Subcutaneous abdominal adipose tissue (tissue), 5 donors: ENCODE results near the gene POU5F1.

ENCODE experiments used
- H3K27ac ChIP-seq: one replicate; pipeline ENCODE4 v1.7.0; 2013; ENCODE audit warnings: low read depth, mild to moderate bottlenecking, inconsistent platforms, low read length, moderate library complexity
- H3K27me3 ChIP-seq, 5 donors: one replicate each; pipeline ENCODE4 v1.7.0; 2013; ENCODE audit warnings: low read length in 5 of 5, inconsistent platforms in 1 of 5; ENCODE audit not compliant: control insufficient read depth in 5 of 5, insufficient read depth in 4 of 5
- H3K36me3 ChIP-seq, 5 donors: one replicate each; pipeline ENCODE4 v1.7.0; 2013; ENCODE audit warnings: low read length in 5 of 5; ENCODE audit not compliant: control insufficient read depth in 5 of 5, insufficient read depth in 5 of 5
- H3K4me1 ChIP-seq, 5 donors: one replicate each; pipeline ENCODE4 v1.7.0; 2013; ENCODE audit warnings: low read length in 5 of 5, mild to moderate bottlenecking in 3 of 5, moderate library complexity in 1 of 5; ENCODE audit not compliant: control insufficient read depth in 5 of 5, insufficient read depth in 5 of 5
- H3K4me3 ChIP-seq, 5 donors: one replicate each; pipeline ENCODE4 v1.7.0; 2013; ENCODE audit warnings: low read length in 5 of 5, low read depth in 1 of 5
- H3K9ac ChIP-seq, 5 donors: one replicate each; pipeline ENCODE4 v1.7.0; 2013; ENCODE audit warnings: low read length in 5 of 5, mild to moderate bottlenecking in 4 of 5, moderate library complexity in 3 of 5
- H3K9me3 ChIP-seq, 5 donors: one replicate each; pipeline ENCODE4 v1.7.0; 2013; ENCODE audit warnings: low read length in 5 of 5; ENCODE audit not compliant: control insufficient read depth in 5 of 5
- donor health status: healthy.
- donor health status: healthy.
- donor health status: healthy.
- donor health status: healthy.
- donor health status: healthy.

POU5F1 gene

DNA sequence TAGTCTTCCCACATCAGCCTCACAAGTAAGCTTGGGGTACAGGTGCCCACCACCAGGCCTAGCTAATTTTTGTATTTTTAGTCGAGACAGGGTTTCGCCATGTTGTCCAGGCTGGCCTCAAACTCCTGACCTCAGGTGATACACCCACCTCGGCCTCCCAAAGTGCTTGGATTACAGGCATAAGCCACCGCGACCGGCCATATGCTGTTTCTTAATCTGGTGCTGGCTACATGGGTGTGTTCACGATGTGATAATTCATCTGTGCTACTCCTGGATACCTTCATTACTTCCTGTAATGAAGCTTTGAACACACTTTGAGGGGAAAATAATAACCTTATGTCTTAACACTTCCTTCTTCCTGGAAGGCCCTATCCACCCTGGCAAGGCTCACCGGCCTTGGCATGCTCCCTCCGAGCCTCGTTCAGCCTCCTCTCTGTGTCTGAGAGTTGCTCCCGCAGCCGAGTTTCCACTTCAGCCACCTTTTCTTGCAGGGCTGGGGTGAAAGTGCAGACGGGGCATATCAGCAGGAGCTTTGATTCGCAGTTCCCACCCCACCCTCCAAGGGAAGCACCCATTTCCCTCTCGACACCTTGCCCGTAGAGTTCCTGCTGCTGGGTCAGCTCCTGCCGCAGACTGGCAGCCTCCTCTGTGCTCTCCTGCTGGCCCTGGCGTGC lies 26.0 kb downstream of the POU5F1 start:
- no peak overlapping the region for H3K27ac ChIP-seq

DNA sequence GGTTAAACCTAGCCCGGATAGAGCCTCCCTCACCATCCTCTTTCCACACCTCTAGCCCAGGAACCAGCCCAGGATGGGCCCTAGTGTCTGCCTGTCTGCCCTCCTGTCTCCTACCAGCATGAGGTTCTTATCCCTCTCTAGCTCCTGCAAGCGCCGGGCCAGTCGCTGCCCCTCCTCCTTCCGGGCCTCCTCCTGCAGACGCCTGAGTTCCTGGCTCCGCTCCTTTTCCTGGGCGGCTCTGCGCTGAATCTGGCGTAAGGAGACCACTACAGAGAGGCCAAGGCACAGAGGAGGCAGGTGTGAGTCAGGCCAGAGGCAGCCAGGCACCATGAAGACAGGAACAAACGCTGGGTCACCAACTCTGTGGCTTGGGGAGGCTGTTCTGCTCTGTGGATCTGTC lies 27.3 kb downstream of the POU5F1 start:
- no peaks in the 10 kb centered on the region for H3K9me3 ChIP-seq
- no peaks in the 10 kb centered on the region for H3K27me3 ChIP-seq
- no peak overlapping the region for H3K27ac ChIP-seq
- H3K36me3 ChIP-seq: peaks cover 0 to 30% (median 16%) of the 10 kb centered on the region in 5 donors
- peaks cover 0 to 22% (median 0%) of the 10 kb centered on the region in 5 donors for H3K4me1 ChIP-seq
- H3K4me3 ChIP-seq: no peak overlapping the region
- peak overlapping the region in 1 of 5 donors; percentile 16 for H3K9ac ChIP-seq

More for the DNA sequence above, 26.0 kb downstream of the POU5F1 start:
- H3K36me3 ChIP-seq: peaks cover 0 to 35% (median 19%) of the 10 kb centered on the region in 5 donors
- H3K4me1 ChIP-seq: peaks cover 0 to 18% (median 0%) of the 10 kb centered on the region in 5 donors
- no peak overlapping the region for H3K9ac ChIP-seq
- no peaks in the 10 kb centered on the region for H3K27me3 ChIP-seq
- H3K4me3 ChIP-seq: no peak overlapping the region
- no peaks in the 10 kb centered on the region for H3K9me3 ChIP-seq

DNA sequence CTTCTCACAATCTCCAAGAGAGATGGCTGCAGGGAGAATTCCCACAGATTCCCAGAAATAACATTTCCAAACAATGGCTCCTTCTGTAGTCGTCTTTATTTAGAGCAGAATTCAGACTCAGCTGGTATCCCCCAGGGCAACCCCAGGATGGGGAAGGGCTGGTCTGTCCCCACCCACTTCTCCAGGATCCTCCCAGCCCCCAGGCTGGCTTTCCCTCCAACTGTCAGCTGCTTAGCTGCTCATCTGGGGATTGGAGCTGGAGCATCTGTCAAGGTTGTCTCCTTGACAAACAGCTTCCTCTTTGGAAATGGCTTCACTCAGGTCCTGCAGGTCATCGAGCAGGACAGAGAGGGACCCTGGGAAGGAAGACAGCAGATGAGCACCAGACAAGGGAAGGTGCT lies 28.1 kb downstream of the POU5F1 start:
- Histone ChIP-seq H3K4me1 (peaks cover 0 to 27% (median 5%) of the 10 kb centered on the region in 5 donors), H3K36me3 (peaks cover 0 to 28% (median 14%) of the 10 kb centered on the region in 5 donors), H3K4me3 (no peak overlapping the region), H3K27me3 (no peaks in the 10 kb centered on the region), H3K9me3 (no peaks in the 10 kb centered on the region), H3K27ac (no peak overlapping the region), H3K9ac (no peak overlapping the region)

DNA sequence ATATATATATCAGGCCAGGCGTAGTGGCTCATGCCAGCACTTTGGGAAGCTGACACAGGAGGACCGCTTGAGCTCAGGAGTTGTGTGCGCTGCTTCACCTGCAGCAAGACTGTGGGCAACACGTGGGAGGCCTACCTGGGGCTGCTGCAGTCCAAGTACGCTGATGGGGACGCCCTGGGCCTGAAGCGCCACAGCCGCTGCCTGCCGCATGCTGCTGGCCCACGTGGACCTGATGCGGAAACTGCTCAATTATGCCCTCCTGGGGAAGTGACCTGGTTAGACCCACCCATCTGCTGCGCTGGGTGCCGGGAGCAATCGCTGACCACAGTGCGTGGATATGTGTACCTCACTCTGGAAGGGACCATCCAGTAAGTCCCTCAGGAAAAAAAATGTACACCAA lies 29.8 kb downstream of the POU5F1 start:
- Histone ChIP-seq H3K9me3 (no peaks in the 10 kb centered on the region), H3K27ac (no peak overlapping the region)

DNA sequence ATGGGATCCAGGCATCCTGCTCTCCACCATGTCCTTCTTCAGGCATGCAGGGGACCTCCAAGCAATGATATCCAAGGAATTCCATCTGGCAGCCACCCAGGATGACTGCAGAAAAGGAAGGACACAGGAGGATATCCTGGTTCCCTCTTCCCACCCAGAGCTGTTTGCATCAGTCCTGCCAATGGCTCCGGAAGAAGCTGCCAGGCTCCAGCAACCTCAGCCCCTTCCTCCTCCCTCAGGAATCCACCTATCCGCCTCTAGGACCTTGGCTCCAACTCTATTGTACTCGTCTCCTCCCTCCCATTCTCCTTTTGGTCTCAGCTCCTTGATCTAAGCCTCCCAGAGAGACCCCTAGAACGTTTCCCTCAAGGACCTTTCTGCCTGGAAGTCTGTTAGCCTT lies 30.9 kb downstream of the POU5F1 start:
- Histone ChIP-seq H3K4me1 (peaks cover 0 to 27% (median 5%) of the 10 kb centered on the region in 5 donors), H3K4me3 (no peak overlapping the region), H3K27ac (no peak overlapping the region)

More for the DNA sequence above, 29.8 kb downstream of the POU5F1 start:
- Histone ChIP-seq H3K36me3 (peaks cover 0 to 27% (median 12%) of the 10 kb centered on the region in 5 donors), H3K9ac (no peak overlapping the region), H3K27me3 (no peaks in the 10 kb centered on the region), H3K4me1 (peaks cover 0 to 27% (median 5%) of the 10 kb centered on the region in 5 donors), H3K4me3 (no peak overlapping the region)

DNA sequence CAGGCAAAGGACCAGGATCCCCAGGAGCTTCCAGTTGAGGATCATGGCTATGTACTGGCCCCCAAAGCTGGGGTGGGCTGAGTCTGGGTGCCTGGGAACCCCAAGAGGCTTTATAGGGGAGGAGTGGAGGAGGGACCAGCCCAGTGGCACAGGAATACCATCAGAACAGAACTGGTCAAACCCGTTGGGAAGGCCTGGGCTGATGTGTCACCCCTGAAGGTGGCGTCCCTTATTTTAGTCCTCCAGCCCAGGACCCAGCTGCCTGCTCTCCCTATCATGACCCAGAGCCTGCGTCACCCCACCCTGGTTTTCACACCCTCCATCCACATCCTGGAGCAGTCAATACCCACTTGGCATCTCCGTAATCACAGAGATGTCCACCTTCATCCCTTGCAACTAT lies 31.5 kb downstream of the POU5F1 start, which contains the start of gene PSORS1C2:
TSS of gene PSORS1C2 (minus strand) at position 85 of the 400 bp plus-strand sequence. CDS start at position 45, 40 bp downstream.
- Histone ChIP-seq H3K4me1 (peaks cover 0 to 27% (median 5%) of the 10 kb centered on the region in 5 donors), H3K9me3 (no peaks in the 10 kb centered on the region), H3K36me3 (peaks cover 0 to 13% (median 4%) of the 10 kb centered on the region in 5 donors), H3K4me3 (peak within 1 kb of the TSS in 1 of 5 donors; percentile 61), H3K9ac (no peak within 1 kb of the TSS), H3K27ac (no peak within 1 kb of the TSS), H3K27me3 (no peaks in the 10 kb centered on the region)

More for the DNA sequence above, 30.9 kb downstream of the POU5F1 start:
- Histone ChIP-seq H3K36me3 (peaks cover 0 to 17% (median 4%) of the 10 kb centered on the region in 5 donors), H3K9me3 (no peaks in the 10 kb centered on the region), H3K9ac (no peak overlapping the region), H3K27me3 (no peaks in the 10 kb centered on the region)

DNA sequence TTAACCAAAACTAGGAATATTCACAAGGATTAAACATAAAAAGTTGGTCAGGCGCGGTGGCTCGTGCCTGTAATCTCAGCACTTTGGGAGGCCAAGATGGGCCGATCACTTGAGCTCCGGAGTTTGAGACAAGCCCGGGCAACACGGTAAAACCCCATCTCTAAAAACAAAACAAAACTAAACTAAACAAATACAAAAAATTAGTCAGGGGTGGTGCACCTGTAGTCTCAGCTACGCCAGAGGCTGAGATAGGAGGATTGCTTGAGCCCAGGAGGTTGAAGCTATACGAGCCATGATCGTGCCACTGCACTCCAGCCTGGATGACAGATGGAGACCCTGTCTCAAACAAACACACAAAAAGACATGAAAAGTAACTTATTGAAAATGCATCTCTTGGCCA lies 34.8 kb downstream of the POU5F1 start:
- Histone ChIP-seq H3K9me3 (no peaks in the 10 kb centered on the region), H3K4me1 (peaks cover 0 to 13% (median 5%) of the 10 kb centered on the region in 5 donors), H3K36me3 (no peaks in the 10 kb centered on the region), H3K9ac (no peak overlapping the region), H3K27ac (no peak overlapping the region), H3K4me3 (no peak overlapping the region), H3K27me3 (no peaks in the 10 kb centered on the region)

DNA sequence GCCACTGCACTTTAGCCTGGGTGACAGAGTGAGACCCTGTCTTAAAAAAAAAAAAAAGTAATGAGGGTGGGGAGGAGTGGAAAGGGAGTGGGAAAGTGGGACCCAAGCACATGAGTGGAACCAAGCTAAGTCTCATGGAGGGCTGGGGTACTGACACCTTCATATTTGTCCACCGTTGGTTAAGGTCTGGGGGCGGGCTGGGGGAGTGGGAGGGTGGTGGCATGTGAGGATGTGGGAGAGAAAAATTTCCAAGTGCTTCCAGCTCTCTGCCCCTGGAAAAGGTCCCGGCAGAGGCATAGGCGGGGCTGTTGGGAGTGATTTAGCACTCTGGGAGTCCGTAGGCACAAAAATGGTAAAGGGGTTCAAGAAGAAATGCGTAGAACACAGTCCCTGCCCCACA lies 37.7 kb downstream of the POU5F1 start:
- Histone ChIP-seq H3K36me3 (no peaks in the 10 kb centered on the region), H3K9ac (no peak overlapping the region)

DNA sequence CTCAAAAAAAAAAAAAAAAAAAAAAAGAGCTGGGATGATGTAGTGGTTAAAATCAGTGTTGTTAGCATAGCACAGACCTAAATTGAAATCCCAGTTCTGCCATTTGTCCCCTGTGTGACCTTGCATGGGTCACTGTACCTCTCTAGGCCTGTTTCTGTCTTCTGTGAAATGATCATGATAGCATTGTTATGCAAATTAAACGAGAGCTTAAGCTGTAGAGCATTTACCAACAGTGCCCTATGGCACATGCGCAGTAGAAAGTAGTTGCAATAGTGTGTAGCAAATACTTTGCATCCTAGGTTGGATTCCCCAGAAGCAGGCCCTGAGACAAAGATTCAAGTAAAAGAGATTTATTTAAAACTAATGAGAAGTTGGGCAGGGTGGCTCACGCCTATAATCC lies 38.9 kb downstream of the POU5F1 start:
- H3K4me1 ChIP-seq: peaks cover 0 to 5% (median 0%) of the 10 kb centered on the region in 5 donors
- H3K36me3 ChIP-seq: no peaks in the 10 kb centered on the region
- H3K27me3 ChIP-seq: no peaks in the 10 kb centered on the region
- H3K9me3 ChIP-seq: no peaks in the 10 kb centered on the region
- H3K4me3 ChIP-seq: no peak overlapping the region
- no peak overlapping the region for H3K9ac ChIP-seq
- H3K27ac ChIP-seq: no peak overlapping the region

More for the DNA sequence above, 37.7 kb downstream of the POU5F1 start:
- H3K9me3 ChIP-seq: no peaks in the 10 kb centered on the region
- H3K4me3 ChIP-seq: no peak overlapping the region
- H3K27ac ChIP-seq: no peak overlapping the region
- H3K27me3 ChIP-seq: no peaks in the 10 kb centered on the region
- peaks cover 0 to 5% (median 4%) of the 10 kb centered on the region in 5 donors for H3K4me1 ChIP-seq

DNA sequence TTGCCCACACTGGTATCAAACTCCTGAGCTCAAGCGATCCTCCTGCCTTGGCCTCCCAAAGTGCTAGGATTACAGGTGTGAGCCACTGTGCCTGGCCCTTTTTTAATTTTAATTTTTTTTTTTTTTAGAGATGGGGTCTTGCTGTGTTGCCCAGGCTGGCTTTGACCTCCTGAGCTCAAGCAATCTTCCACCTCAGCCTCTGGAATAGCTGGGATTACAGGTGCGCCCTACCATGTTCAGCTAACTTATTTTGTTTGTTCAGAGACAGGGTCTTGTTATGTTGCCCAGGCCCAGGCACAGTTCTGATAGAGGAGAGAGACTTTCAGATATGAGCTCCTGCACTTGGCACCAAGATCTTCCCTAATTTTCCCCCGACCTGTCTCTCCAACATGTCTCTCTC lies 39.7 kb downstream of the POU5F1 start:
- no peaks in the 10 kb centered on the region for H3K9me3 ChIP-seq
- no peaks in the 10 kb centered on the region for H3K27me3 ChIP-seq
- no peaks in the 10 kb centered on the region for H3K36me3 ChIP-seq
- H3K4me1 ChIP-seq: peaks cover 0 to 14% (median 0%) of the 10 kb centered on the region in 5 donors
- no peak overlapping the region for H3K27ac ChIP-seq
- H3K9ac ChIP-seq: no peak overlapping the region
- no peak overlapping the region for H3K4me3 ChIP-seq
